PFSK-1 (cell line): ENCODE measurements around the gene FAM184B.

Experiments used
- POLR2AphosphoS5 ChIP-seq: IDR thresholded peaks from 2 replicates; pipeline ENCODE4 v1.6.1; 2012; ENCODE audit warnings: low read depth, mild to moderate bottlenecking, control low read depth, low read length, moderate library complexity
- REST ChIP-seq, 2 experiments: IDR thresholded peaks; 2 replicates each; pipeline versions ENCODE4 v1.6.1 to v1.8.0; 2011 to 2012; ENCODE audit warnings: low read depth in 2 of 2, low read length in 2 of 2, control low read depth in 1 of 2, inconsistent platforms in 1 of 2, mild to moderate bottlenecking in 1 of 2, moderate library complexity in 1 of 2; ENCODE audit not compliant: insufficient read depth in 1 of 2
- SIN3A ChIP-seq: IDR thresholded peaks from 2 replicates; pipeline ENCODE4 v1.6.1; 2012; ENCODE audit warnings: mild to moderate bottlenecking, low read length, moderate library complexity, borderline replicate concordance; ENCODE audit not compliant: insufficient read depth
- TAF1 ChIP-seq: IDR thresholded peaks from 2 replicates; pipeline ENCODE4 v1.6.1; 2012; ENCODE audit warnings: low read length, control low read depth, borderline replicate concordance; ENCODE audit not compliant: insufficient read depth

- TF ChIP-seq TAF1 (no peak), REST (IDR thresholded peaks at IDR 0.05; ENCODE audit: insufficient read depth in 1 of 2, low read depth in 2 of 2, low read length in 2 of 2) (no peak), SIN3A (no peak), POLR2AphosphoS5 (no peak)
Measured at GRCh38 chr4:17797808-17798207, 16.4 kb upstream of the FAM184B start.
